Measurements from ENCODE around the gene REX1BD. TPM values are rescaled to one million over a fixed set of nuclear protein-coding genes. Genes with fewer than 3 reads are reported as not detected.

Gene REX1BD
- total and polyA plus RNA-seq, 2 of the 13 experiments (the other 11 are each of a cell fraction or from before 2014, with no cell fraction given) = 7.5 to 25.4 TPM

DNA sequence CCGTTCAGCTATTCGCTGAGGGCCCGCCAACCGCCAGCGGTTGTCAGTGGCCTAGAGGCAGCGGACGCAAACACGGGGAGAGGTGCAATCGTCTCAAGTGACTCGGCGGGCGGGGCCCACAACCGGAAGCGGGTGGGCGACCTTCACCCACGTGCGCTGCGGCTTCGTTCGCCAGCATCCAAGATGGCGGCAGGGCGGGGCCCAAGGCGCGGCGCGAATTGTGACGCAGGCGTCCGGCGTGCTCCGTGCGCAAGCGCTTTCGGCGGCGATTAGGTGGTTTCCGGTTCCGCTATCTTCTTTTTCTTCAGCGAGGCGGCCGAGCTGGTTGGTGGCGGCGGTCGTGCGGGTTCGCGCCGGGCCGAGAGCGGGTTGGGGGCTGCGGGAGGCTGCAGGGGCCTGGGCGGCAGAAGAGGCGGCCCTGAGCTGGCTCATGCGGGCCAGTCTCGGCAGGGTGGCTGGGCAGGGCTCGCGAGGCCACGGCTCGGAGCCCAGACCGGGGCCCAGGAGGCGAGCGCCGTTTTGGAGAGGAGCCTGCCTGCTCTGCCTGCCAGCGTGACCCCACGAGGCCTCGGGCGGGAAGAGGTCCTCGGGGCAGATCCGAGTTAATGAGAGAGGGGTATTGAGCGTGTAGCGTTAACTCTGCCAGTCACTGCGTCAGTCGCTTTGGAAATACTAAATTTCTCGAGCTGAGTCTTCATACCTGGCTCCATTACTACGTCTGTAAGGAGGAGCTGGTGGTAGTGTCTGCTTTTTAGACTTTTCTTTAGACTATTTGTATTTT lies 16.8 kb upstream of the REX1BD start, which contains the start of gene UBA52 (continued):
- TF ChIP-seq HNF1B (CRISPR knock-in tag; IDR thresholded peaks at IDR 0.05) (peak; percentile 89; the same call in 1 of the 2 replicates), ZNF430 (CRISPR knock-in tag; IDR thresholded peaks at IDR 0.05) (peak; percentile 81), ZNF343 (CRISPR knock-in tag; IDR thresholded peaks at IDR 0.05) (peak; percentile 78; the same call in 1 of the 2 replicates), HNF4A (CRISPR knock-in tag; IDR thresholded peaks at IDR 0.05) (peak; percentile 49), ZNF460 (CRISPR knock-in tag; IDR thresholded peaks at IDR 0.05; ENCODE audit: borderline replicate concordance) (no peak; the same call in 1 of the 2 replicates), POGZ (CRISPR knock-in tag; IDR thresholded peaks at IDR 0.05) (peak; percentile 91), SUZ12 (IDR thresholded peaks at IDR 0.05; ENCODE audit: low read depth, low read length) (no peak), CAMTA2 (CRISPR knock-in tag; IDR thresholded peaks at IDR 0.05; ENCODE audit: borderline replicate concordance) (no peak), CCDC6 (CRISPR knock-in tag; IDR thresholded peaks at IDR 0.05) (peak; percentile 67; the same call in 1 of the 2 replicates), DNMT3B (CRISPR knock-in tag; conservative IDR thresholded peaks at IDR 0.05) (peak; percentile 35), XBP1 (CRISPR knock-in tag; IDR thresholded peaks at IDR 0.05) (no peak), TFDP2 (CRISPR knock-in tag; IDR thresholded peaks at IDR 0.05) (peak; percentile 94), SOX6 (IDR thresholded peaks at IDR 0.05) (no peak), SOX6 (CRISPR knock-in tag; IDR thresholded peaks at IDR 0.05) (peak; percentile 74), FOXC1 (CRISPR knock-in tag; IDR thresholded peaks at IDR 0.05; ENCODE audit: borderline replicate concordance) (peak; percentile 86), FOXK2 (IDR thresholded peaks at IDR 0.05) (peak; percentile 67), GATA4 (IDR thresholded peaks at IDR 0.05; ENCODE audit: borderline replicate concordance, low read depth) (no peak), RELA (CRISPR knock-in tag; IDR thresholded peaks at IDR 0.05) (0 out of 2 replicates have a peak, but pooled peaks have one; percentile 61), ELF3 (CRISPR knock-in tag; IDR thresholded peaks at IDR 0.05) (peak; percentile 92), JARID2 (CRISPR knock-in tag; IDR thresholded peaks at IDR 0.05; ENCODE audit: insufficient replicate concordance) (peak; percentile 76), MEIS1 (CRISPR knock-in tag; IDR thresholded peaks at IDR 0.05; ENCODE audit: borderline replicate concordance) (no peak; the same call in 1 of the 2 replicates)
- TF ChIP-seq, protein P1, sequence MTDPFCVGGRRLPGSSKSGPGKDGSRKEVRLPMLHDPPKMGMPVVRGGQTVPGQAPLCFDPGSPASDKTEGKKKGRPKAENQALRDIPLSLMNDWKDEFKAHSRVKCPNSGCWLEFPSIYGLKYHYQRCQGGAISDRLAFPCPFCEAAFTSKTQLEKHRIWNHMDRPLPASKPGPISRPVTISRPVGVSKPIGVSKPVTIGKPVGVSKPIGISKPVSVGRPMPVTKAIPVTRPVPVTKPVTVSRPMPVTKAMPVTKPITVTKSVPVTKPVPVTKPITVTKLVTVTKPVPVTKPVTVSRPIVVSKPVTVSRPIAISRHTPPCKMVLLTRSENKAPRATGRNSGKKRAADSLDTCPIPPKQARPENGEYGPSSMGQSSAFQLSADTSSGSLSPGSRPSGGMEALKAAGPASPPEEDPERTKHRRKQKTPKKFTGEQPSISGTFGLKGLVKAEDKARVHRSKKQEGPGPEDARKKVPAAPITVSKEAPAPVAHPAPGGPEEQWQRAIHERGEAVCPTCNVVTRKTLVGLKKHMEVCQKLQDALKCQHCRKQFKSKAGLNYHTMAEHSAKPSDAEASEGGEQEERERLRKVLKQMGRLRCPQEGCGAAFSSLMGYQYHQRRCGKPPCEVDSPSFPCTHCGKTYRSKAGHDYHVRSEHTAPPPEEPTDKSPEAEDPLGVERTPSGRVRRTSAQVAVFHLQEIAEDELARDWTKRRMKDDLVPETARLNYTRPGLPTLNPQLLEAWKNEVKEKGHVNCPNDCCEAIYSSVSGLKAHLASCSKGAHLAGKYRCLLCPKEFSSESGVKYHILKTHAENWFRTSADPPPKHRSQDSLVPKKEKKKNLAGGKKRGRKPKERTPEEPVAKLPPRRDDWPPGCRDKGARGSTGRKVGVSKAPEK (CRISPR knock-in tag; IDR thresholded peaks at IDR 0.05; ENCODE audit: borderline replicate concordance) = no peak
- TF ChIP-seq, protein P2, sequence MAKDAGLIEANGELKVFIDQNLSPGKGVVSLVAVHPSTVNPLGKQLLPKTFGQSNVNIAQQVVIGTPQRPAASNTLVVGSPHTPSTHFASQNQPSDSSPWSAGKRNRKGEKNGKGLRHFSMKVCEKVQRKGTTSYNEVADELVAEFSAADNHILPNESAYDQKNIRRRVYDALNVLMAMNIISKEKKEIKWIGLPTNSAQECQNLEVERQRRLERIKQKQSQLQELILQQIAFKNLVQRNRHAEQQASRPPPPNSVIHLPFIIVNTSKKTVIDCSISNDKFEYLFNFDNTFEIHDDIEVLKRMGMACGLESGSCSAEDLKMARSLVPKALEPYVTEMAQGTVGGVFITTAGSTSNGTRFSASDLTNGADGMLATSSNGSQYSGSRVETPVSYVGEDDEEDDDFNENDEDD (CRISPR knock-in tag; IDR thresholded peaks at IDR 0.05; ENCODE audit: borderline replicate concordance) = peak; percentile 95
